Ishikawa (cell line): ENCODE data around the gene RMRP.

Experiments
- CEBPB ChIP-seq: IDR thresholded peaks from 2 replicates; pipeline ENCODE4 v1.6.1; 2012
- CREB1 ChIP-seq: IDR thresholded peaks from 2 replicates; pipeline ENCODE4 v1.6.1; 2012; ENCODE audit warnings: low read depth
- EP300 ChIP-seq: IDR thresholded peaks from 2 replicates; pipeline ENCODE4 v1.6.1; 2012; ENCODE audit warnings: borderline replicate concordance
- NFIC ChIP-seq: IDR thresholded peaks from 2 replicates; pipeline ENCODE4 v1.6.1; 2012
- RAD21 ChIP-seq: IDR thresholded peaks from 2 replicates; pipeline ENCODE4 v1.6.1; 2012; ENCODE audit warnings: low read depth
- TAF1 ChIP-seq: IDR thresholded peaks from 2 replicates; pipeline ENCODE4 v1.6.1; 2012; ENCODE audit warnings: low read depth, mild to moderate bottlenecking
- TF ChIP-seq, protein P1 (sequence below): IDR thresholded peaks from 2 replicates; pipeline ENCODE4 v1.6.1; 2012; ENCODE audit warnings: low read depth, mild to moderate bottlenecking
- TF ChIP-seq, protein P2 (sequence below): IDR thresholded peaks from 2 replicates; pipeline ENCODE4 v1.6.1; 2012
- TF ChIP-seq, protein P3 (sequence below): IDR thresholded peaks from 2 replicates; pipeline ENCODE4 v1.6.1; 2012

DNA sequence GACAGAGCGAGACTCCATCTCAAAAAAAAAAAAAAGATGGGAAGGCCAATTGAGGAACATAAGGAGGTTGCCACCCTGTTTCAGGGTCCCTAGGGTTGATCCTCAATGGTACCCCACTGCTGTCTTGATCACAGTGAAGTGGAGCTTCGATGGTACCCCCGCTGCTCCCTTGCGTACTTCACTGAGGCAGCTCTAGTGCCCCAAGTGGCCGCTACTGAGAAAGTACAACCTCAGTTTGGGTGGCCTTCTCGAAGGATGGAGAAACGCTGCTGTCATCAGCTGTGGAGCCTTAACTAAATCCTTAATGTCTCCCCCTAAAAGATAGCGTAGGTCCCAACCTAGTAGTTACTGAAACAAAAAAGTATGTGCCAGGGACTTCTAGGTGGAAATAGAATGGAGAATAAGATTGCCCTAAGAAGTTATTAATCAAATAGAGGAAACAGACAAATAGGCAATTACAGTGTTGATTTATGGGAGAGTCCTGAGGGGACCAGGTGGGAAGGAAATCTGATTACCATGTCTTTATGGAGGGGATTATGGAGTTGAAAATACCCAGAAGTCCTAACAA lies 46.5 kb downstream of the RMRP start:
- TF ChIP-seq, protein P1, sequence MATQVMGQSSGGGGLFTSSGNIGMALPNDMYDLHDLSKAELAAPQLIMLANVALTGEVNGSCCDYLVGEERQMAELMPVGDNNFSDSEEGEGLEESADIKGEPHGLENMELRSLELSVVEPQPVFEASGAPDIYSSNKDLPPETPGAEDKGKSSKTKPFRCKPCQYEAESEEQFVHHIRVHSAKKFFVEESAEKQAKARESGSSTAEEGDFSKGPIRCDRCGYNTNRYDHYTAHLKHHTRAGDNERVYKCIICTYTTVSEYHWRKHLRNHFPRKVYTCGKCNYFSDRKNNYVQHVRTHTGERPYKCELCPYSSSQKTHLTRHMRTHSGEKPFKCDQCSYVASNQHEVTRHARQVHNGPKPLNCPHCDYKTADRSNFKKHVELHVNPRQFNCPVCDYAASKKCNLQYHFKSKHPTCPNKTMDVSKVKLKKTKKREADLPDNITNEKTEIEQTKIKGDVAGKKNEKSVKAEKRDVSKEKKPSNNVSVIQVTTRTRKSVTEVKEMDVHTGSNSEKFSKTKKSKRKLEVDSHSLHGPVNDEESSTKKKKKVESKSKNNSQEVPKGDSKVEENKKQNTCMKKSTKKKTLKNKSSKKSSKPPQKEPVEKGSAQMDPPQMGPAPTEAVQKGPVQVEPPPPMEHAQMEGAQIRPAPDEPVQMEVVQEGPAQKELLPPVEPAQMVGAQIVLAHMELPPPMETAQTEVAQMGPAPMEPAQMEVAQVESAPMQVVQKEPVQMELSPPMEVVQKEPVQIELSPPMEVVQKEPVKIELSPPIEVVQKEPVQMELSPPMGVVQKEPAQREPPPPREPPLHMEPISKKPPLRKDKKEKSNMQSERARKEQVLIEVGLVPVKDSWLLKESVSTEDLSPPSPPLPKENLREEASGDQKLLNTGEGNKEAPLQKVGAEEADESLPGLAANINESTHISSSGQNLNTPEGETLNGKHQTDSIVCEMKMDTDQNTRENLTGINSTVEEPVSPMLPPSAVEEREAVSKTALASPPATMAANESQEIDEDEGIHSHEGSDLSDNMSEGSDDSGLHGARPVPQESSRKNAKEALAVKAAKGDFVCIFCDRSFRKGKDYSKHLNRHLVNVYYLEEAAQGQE: no peak
- TF ChIP-seq EP300: no peak
- no peak for TF ChIP-seq CEBPB
- TF ChIP-seq NFIC: no peak
- TF ChIP-seq, protein P2, sequence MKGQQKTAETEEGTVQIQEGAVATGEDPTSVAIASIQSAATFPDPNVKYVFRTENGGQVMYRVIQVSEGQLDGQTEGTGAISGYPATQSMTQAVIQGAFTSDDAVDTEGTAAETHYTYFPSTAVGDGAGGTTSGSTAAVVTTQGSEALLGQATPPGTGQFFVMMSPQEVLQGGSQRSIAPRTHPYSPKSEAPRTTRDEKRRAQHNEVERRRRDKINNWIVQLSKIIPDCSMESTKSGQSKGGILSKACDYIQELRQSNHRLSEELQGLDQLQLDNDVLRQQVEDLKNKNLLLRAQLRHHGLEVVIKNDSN: no peak
- TF ChIP-seq, protein P3, sequence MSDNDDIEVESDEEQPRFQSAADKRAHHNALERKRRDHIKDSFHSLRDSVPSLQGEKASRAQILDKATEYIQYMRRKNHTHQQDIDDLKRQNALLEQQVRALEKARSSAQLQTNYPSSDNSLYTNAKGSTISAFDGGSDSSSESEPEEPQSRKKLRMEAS: no peak
- no peak for TF ChIP-seq TAF1
- peak; percentile 21; the same call in 1 of the 2 replicates for TF ChIP-seq RAD21
- no peak for TF ChIP-seq CREB1
